GM10248 (cell line): Measurements from ENCODE around the gene MOV10.
"Not testable (repeated sequence)": the region's sequence is repeated elsewhere in the genome, so short reads cannot be mapped to it uniquely, and the experiment has no call there.

ENCODE experiments used
- CTCF ChIA-PET: fragments of 300-600 bp; sonication (Branson Sonifier 250); formaldehyde crosslinking; extraction: SDS; loops from one replicate; lab custom pipeline; 2021; ENCODE audit warnings: antibody characterized with exemption; lab: Yijun Ruan, JAX
- POLR2A ChIA-PET: fragments of 350-650 bp; sonication (Branson Sonifier 250); formaldehyde crosslinking; extraction: SDS; loops from one replicate; lab custom pipeline; 2020; ENCODE audit warnings: antibody characterized with exemption; lab: Yijun Ruan, JAX
- DNase-seq: peaks from one replicate; pipeline ENCODE4 v3.0.0; 2012; ENCODE audit errors: extremely low spot score
- CTCF ChIP-seq: IDR thresholded peaks from 2 replicates; pipeline ENCODE4 v1.5.1; 2012; ENCODE audit warnings: mild to moderate bottlenecking, low read depth; ENCODE audit errors: extremely low read depth, missing control alignments, control extremely low read depth

Gene MOV10

GRCh38 chr1:112717263-112717873 lies 42.9 kb downstream of the MOV10 start:
- no peak for DNase-seq
- ChIA-PET POLR2A (no interaction called here), CTCF (interaction anchor here (0.9 to 12.2 kb wide), 27 partner anchors 10 to 964 kb away, joined by 3 to 410 read pairs (median 5); partner anchors contain the start of genes LRIG2, MOV10 and RHOC)
- TF ChIP-seq CTCF = no peak

DNA sequence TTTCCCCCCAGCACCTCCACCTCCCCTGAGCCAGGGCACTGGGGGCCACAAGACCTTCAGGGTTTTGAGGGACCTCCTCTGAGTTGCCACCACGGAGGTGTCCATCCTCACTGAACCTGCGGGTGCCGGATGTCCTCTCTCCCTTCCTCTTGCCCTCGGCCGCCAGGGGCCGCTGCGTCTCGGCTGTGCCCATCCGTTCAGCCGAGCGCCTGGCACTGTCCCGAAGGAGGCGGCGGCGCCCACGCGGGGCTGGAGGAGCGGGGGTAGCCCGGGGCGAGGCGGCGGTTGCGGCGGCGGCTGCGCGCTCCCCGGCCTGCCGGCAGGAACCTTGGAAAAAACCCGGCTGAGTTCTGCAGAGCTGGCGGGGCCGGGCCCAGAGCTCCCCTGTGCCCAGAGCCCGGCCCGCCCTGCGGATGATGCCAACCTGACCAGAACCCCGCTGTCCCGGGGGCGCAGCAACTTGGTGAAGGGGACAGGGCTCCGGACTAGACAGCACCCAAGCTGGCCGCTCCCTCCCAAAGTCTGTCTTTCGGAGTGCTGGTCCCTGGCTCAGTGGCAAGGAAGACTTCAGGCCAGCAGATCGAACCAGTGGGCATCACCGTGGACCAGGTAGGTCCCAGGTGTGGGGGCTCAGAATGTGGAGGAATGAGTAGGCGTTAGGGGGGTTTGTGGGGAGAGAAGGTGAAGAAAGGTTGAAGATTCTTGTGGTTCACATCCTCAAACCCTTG lies 44.4 kb downstream of the MOV10 start:
- ChIA-PET POLR2A (interaction anchor here (0.6 kb wide), 2 partner anchors 299 to 339 kb away, joined by 3 to 4 read pairs; no protein-coding TSS in a partner anchor), CTCF (interaction anchor here (0.6 to 12.2 kb wide), 25 partner anchors 9 to 1563 kb away, joined by 3 to 410 read pairs (median 4); partner anchors contain the start of genes LRIG2 and RHOC)
- DNase-seq = peak; percentile 78
- peak; percentile 84 for TF ChIP-seq CTCF

DNA sequence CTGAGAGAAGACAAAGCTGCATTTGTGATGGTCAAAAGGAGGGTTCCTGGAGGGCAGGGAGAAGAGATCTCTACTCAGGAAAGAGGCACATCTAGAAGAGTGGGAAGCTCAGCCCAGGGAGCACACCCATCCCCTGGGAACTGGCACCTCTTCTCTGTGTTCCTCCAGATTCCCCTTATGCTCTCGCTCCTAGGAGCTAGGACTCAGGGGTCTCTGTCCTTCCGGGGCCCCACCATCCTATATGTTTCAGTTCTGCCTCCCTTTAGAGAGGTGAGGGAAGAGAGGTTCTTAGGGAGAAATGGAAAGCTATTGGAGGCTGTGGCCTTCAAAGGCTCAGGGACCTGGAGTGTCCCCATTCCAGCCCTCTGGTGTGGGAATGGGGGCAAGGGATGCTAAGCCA lies 45.2 kb downstream of the MOV10 start:
- ChIA-PET CTCF (interaction anchor here (0.8 to 12.2 kb wide), 16 partner anchors 11 to 353 kb away, joined by 3 to 410 read pairs (median 6); partner anchors contain the start of genes LRIG2 and RHOC), POLR2A (interaction anchor here (0.6 kb wide), 1 partner anchor 300 kb away, joined by 3 read pairs; no protein-coding TSS in a partner anchor)
- DNase-seq = no peak
- no peak for TF ChIP-seq CTCF

- ChIA-PET CTCF (interaction anchor here (0.8 to 12.2 kb wide), 5 partner anchors 10 to 321 kb away, joined by 4 to 410 read pairs (median 11); no protein-coding TSS in a partner anchor), POLR2A (no interaction called here)
- no peak for TF ChIP-seq CTCF
- no peak for DNase-seq
Observed at GRCh38 chr1:112720800-112721199, 46.3 kb downstream of the MOV10 start.

DNA sequence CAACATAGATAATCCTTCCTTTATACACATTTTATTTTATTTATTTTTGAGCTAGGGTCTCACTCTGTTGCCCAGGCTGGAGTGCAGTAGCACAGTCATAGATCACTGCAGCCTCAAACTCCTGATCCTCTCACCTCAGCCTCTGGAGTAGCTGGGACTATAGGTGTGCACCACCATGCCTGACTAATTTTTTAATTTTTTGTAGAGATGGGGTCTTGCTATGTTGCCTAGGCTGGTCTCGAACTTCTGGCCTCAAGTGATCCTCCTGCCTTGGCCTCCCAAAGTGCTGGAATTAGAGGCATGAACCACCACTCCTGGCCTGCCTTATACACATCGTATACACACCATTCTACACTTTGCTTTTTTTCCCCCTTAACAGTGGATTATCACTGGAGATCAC lies 46.8 kb downstream of the MOV10 start:
- POLR2A ChIA-PET, DNase-seq: not testable (repeated sequence)
- CTCF ChIA-PET = interaction anchor here (0.8 to 12.2 kb wide), 7 partner anchors 9 to 321 kb away, joined by 3 to 410 read pairs (median 6); no protein-coding TSS in a partner anchor

DNA sequence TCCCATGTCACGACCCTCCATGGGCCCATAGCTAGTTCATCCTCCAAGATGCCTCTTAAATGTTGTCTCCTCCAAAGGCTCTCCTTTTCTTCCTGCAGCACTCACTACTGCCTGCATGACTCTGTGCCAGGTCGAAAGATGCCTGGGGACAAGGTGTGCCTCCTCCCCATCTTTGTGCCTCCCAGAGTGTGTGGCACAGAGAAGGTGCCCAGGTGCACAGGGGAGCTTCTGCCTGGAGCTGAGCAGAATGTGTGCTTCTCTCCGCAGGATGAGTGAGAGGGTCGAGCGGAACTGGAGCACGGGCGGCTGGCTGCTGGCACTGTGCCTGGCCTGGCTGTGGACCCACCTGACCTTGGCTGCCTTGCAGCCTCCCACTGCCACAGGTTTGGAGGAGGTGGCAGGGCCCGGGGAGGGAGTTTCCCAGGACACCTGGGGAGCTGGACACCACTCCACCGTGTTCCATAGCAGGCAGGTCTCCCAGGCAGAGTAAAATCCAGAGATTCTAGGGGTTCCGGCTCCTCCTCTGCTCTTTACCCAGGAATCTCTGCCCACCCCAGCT lies 47.6 kb downstream of the MOV10 start:
- TF ChIP-seq CTCF = no peak
- ChIA-PET POLR2A (no interaction called here), CTCF (interaction anchor here (1.1 to 12.2 kb wide), 5 partner anchors 12 to 331 kb away, joined by 3 to 410 read pairs (median 5); no protein-coding TSS in a partner anchor)
- no peak for DNase-seq
